HFF-Myc (cell line): ENCODE data around the gene C18orf63.

Experiments used
- DNase-seq: peaks from one replicate; pipeline ENCODE4 v3.0.0-alpha.2; 2011; ENCODE audit warnings: low read depth; ENCODE audit errors: extremely low read depth
- H3K4me3 ChIP-seq: replicated peaks from 2 replicates; pipeline ENCODE4 v1.5.1; 2011; ENCODE audit warnings: low read depth, mild to moderate bottlenecking, control low read depth, low read length
- CTCF ChIP-seq: IDR thresholded peaks from 2 replicates; pipeline ENCODE4 v1.5.1; 2012; ENCODE audit warnings: mild to moderate bottlenecking, low read depth, low read length, control low read depth; ENCODE audit errors: missing control alignments

C18orf63 gene

GRCh38 chr18:74389171-74389927, 73.7 kb downstream of the C18orf63 start:
- DNase-seq = no peak
- no peak for TF ChIP-seq CTCF
- no peak overlapping the region for H3K4me3 ChIP-seq

GRCh38 chr18:74389991-74390390, 74.4 kb downstream of the C18orf63 start:
- H3K4me3 ChIP-seq = no peak overlapping the region
- DNase-seq = no peak
- no peak for TF ChIP-seq CTCF

GRCh38 chr18:74390900-74391299, 75.3 kb downstream of the C18orf63 start:
- DNase-seq = no peak
- no peak overlapping the region for H3K4me3 ChIP-seq
- TF ChIP-seq CTCF = no peak

- TF ChIP-seq CTCF = no peak
- no peak for DNase-seq
- H3K4me3 ChIP-seq = no peak overlapping the region
Measured at GRCh38 chr18:74392323-74392722, 76.7 kb downstream of the C18orf63 start.

GRCh38 chr18:74395006-74395405, 79.4 kb downstream of the C18orf63 start:
- no peak overlapping the region for H3K4me3 ChIP-seq
- DNase-seq = no peak
- no peak for TF ChIP-seq CTCF

- no peak for TF ChIP-seq CTCF
- H3K4me3 ChIP-seq = no peak overlapping the region
- DNase-seq = no peak
Measured at GRCh38 chr18:74395648-74396154, 80.1 kb downstream of the C18orf63 start.
